ENCODE results near the gene RCL1. TPM values are rescaled to one million over a fixed set of nuclear protein-coding genes. Genes with fewer than 3 reads are reported as not detected.
A peak's percentile ranks its signal among the peaks of the same experiment; 100 is the strongest.

The RCL1 gene
- total RNA-seq, 1 donor = 15.6 TPM

- TF ChIP-seq, protein P1, sequence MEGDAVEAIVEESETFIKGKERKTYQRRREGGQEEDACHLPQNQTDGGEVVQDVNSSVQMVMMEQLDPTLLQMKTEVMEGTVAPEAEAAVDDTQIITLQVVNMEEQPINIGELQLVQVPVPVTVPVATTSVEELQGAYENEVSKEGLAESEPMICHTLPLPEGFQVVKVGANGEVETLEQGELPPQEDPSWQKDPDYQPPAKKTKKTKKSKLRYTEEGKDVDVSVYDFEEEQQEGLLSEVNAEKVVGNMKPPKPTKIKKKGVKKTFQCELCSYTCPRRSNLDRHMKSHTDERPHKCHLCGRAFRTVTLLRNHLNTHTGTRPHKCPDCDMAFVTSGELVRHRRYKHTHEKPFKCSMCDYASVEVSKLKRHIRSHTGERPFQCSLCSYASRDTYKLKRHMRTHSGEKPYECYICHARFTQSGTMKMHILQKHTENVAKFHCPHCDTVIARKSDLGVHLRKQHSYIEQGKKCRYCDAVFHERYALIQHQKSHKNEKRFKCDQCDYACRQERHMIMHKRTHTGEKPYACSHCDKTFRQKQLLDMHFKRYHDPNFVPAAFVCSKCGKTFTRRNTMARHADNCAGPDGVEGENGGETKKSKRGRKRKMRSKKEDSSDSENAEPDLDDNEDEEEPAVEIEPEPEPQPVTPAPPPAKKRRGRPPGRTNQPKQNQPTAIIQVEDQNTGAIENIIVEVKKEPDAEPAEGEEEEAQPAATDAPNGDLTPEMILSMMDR (IDR thresholded peaks at IDR 0.05; ENCODE audit: extremely low read depth, low read depth, low read length) = no peak
- DNase-seq (ENCODE audit: insufficient read length, low spot score, missing footprints) = no peak
- H3K4me3 ChIP-seq (ENCODE audit: insufficient read depth, low read length) = no peak overlapping the region
- H3K79me2 ChIP-seq (ENCODE audit: insufficient read depth, low read length) = peaks cover 70% of the 10 kb centered on the region
- no peaks in the 10 kb centered on the region for H3K36me3 ChIP-seq (ENCODE audit: insufficient read depth, low read length)
- peaks cover 17% of the 10 kb centered on the region for H4K20me1 ChIP-seq (ENCODE audit: insufficient read depth, low read length)
- H3K9me3 ChIP-seq (ENCODE audit: low read depth, low read length) = no peaks in the 10 kb centered on the region
- H3K27me3 ChIP-seq (ENCODE audit: insufficient read depth, low read length) = no peaks in the 10 kb centered on the region
- no peak overlapping the region for H3K4me2 ChIP-seq (ENCODE audit: insufficient read depth, low read length)
- no peak overlapping the region for H3K27ac ChIP-seq (ENCODE audit: low read depth, low read length)
- H3K4me1 ChIP-seq (ENCODE audit: insufficient read depth, low read length) = peaks cover 11% of the 10 kb centered on the region
- no peak overlapping the region for H2AFZ ChIP-seq (ENCODE audit: low read length)
These were observed 3.8 kb downstream of the RCL1 start for GRCh38 chr9:4796530-4796929.

- no peak overlapping the region for H3K4me2 ChIP-seq (ENCODE audit: insufficient read depth, low read length)
- no peaks in the 10 kb centered on the region for H3K9me3 ChIP-seq (ENCODE audit: low read depth, low read length)
- DNase-seq (ENCODE audit: insufficient read length, low spot score, missing footprints) = peak; percentile 65
- H4K20me1 ChIP-seq (ENCODE audit: insufficient read depth, low read length) = peaks cover 17% of the 10 kb centered on the region
- H2AFZ ChIP-seq (ENCODE audit: low read length) = no peak overlapping the region
- H3K27ac ChIP-seq (ENCODE audit: low read depth, low read length) = no peak overlapping the region
- no peaks in the 10 kb centered on the region for H3K27me3 ChIP-seq (ENCODE audit: insufficient read depth, low read length)
- TF ChIP-seq, protein P1 (IDR thresholded peaks at IDR 0.05; ENCODE audit: extremely low read depth, low read depth, low read length) = peak; percentile 88
- no peaks in the 10 kb centered on the region for H3K36me3 ChIP-seq (ENCODE audit: insufficient read depth, low read length)
- H3K4me3 ChIP-seq (ENCODE audit: insufficient read depth, low read length) = no peak overlapping the region
- peaks cover 7% of the 10 kb centered on the region for H3K4me1 ChIP-seq (ENCODE audit: insufficient read depth, low read length)
- H3K79me2 ChIP-seq (ENCODE audit: insufficient read depth, low read length) = peaks cover 73% of the 10 kb centered on the region
These were observed 4.5 kb downstream of the RCL1 start for GRCh38 chr9:4796988-4797853.

DNA sequence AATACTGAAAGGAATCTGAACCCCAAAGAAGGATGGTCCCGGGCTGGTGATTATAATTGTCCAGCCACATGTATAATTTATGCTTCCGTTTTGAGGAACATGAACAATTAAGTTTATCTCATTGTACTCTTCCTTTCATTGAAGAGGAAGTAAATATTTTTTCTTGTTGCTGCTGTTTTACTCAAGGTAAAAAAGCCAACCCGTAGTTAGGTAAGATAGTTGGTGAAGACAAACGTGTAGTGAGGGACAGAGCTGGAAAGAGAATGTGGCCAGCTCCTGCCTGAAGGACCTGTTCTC is 5.1 kb downstream of the RCL1 start:
- Histone ChIP-seq H3K9me3 (ENCODE audit: low read depth, low read length) (no peaks in the 10 kb centered on the region), H3K27me3 (ENCODE audit: insufficient read depth, low read length) (no peaks in the 10 kb centered on the region), H3K36me3 (ENCODE audit: insufficient read depth, low read length) (no peaks in the 10 kb centered on the region), H3K4me2 (ENCODE audit: insufficient read depth, low read length) (no peak overlapping the region), H3K4me1 (ENCODE audit: insufficient read depth, low read length) (peaks cover 5% of the 10 kb centered on the region), H3K4me3 (ENCODE audit: insufficient read depth, low read length) (no peak overlapping the region), H2AFZ (ENCODE audit: low read length) (no peak overlapping the region), H4K20me1 (ENCODE audit: insufficient read depth, low read length) (peaks cover 17% of the 10 kb centered on the region), H3K27ac (ENCODE audit: low read depth, low read length) (no peak overlapping the region), H3K79me2 (ENCODE audit: insufficient read depth, low read length) (peaks cover 76% of the 10 kb centered on the region)
- TF ChIP-seq, protein P1 (IDR thresholded peaks at IDR 0.05; ENCODE audit: extremely low read depth, low read depth, low read length) = no peak
- no peak for DNase-seq (ENCODE audit: insufficient read length, low spot score, missing footprints)

DNA sequence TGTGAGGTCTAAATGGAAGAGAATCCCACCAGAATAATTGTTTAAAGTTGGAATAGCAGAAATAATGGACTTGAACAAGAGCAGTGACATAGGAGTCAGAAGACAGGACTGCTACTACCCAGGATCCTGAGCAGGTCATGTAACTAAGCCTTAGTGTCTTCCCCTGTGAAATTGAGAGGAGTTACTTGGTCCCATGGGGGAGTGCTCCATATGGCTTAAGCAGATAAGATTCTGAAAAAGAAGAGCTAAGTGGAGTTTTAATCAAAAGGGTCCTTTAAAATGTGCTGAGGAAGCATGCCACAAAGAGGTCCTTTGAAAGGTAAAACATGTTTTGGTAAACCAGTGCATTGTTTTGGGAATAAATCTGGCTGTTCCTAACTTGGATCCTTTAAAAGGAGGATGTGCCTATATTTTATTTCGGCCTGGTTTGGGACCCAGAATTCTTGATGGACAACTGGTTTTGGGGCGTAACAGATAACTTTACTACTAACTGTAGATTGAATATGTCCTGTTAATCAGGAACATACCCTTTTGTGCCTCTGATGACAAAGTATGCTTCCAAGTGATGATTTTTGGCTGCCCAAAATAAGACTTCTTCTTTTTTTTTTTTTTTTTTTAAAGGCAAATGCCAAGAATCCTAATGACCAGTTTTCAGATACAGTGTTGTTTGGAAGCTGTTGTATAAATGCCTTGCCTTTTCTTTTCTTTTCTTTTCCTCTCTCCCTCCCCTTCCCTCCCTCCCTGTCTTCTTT is 5.7 kb downstream of the RCL1 start:
- Histone ChIP-seq H3K27ac (ENCODE audit: low read depth, low read length) (no peak overlapping the region), H3K4me1 (ENCODE audit: insufficient read depth, low read length) (peaks cover 5% of the 10 kb centered on the region), H3K36me3 (ENCODE audit: insufficient read depth, low read length) (no peaks in the 10 kb centered on the region), H3K9me3 (ENCODE audit: low read depth, low read length) (no peaks in the 10 kb centered on the region), H3K79me2 (ENCODE audit: insufficient read depth, low read length) (peaks cover 77% of the 10 kb centered on the region), H2AFZ (ENCODE audit: low read length) (no peak overlapping the region), H3K4me3 (ENCODE audit: insufficient read depth, low read length) (no peak overlapping the region), H3K27me3 (ENCODE audit: insufficient read depth, low read length) (no peaks in the 10 kb centered on the region), H3K4me2 (ENCODE audit: insufficient read depth, low read length) (no peak overlapping the region), H4K20me1 (ENCODE audit: insufficient read depth, low read length) (peaks cover 16% of the 10 kb centered on the region)
- no peak for DNase-seq (ENCODE audit: insufficient read length, low spot score, missing footprints)
- TF ChIP-seq, protein P1 (IDR thresholded peaks at IDR 0.05; ENCODE audit: extremely low read depth, low read depth, low read length) = no peak
